ENCODE results near the gene RASA3. TPM values are rescaled to one million over a fixed set of nuclear protein-coding genes. Genes with fewer than 3 reads are reported as not detected.
"Not testable (repeated sequence)": the region's sequence is repeated elsewhere in the genome, so short reads cannot be mapped to it uniquely, and the experiment has no call there.

The RASA3 gene
- total RNA-seq, 1 donor from 2014 or later: 2.6 TPM

- H3K27me3 ChIP-seq (ENCODE audit: control insufficient read depth, insufficient read depth, low read length): no peaks in the 10 kb centered on the region
- TF ChIP-seq CTCF (IDR thresholded peaks at IDR 0.05; ENCODE audit: insufficient read depth, low read length, severe bottlenecking): no peak
- DNase-seq (ENCODE audit: low read depth): no peak
- no peak for FAIRE-seq
- no peaks in the 10 kb centered on the region for H3K36me3 ChIP-seq (ENCODE audit: control insufficient read depth, insufficient read depth, low read length)
- no peak overlapping the region for H3K4me3 ChIP-seq (ENCODE audit: low read depth, low read length)
Observed at GRCh38 chr13:114077099-114077932, 55.1 kb downstream of the RASA3 start.

GRCh38 chr13:114076329-114077090, 55.9 kb downstream of the RASA3 start:
- no peak for TF ChIP-seq CTCF (IDR thresholded peaks at IDR 0.05; ENCODE audit: insufficient read depth, low read length, severe bottlenecking)
- FAIRE-seq (peak; percentile 66), DNase-seq (ENCODE audit: low read depth) (no peak)
- Histone ChIP-seq H3K27me3 (ENCODE audit: control insufficient read depth, insufficient read depth, low read length) (no peaks in the 10 kb centered on the region), H3K36me3 (ENCODE audit: control insufficient read depth, insufficient read depth, low read length) (no peaks in the 10 kb centered on the region), H3K4me3 (ENCODE audit: low read depth, low read length) (no peak overlapping the region)

GRCh38 chr13:114075811-114076210, 56.6 kb downstream of the RASA3 start:
- H3K4me3 ChIP-seq (ENCODE audit: low read depth, low read length); DNase-seq (ENCODE audit: low read depth); H3K27me3 ChIP-seq (ENCODE audit: control insufficient read depth, insufficient read depth, low read length); FAIRE-seq; H3K36me3 ChIP-seq (ENCODE audit: control insufficient read depth, insufficient read depth, low read length): not testable (repeated sequence)

- FAIRE-seq: no peak
- Histone ChIP-seq H3K4me3 (ENCODE audit: low read depth, low read length) (no peak overlapping the region), H3K27me3 (ENCODE audit: control insufficient read depth, insufficient read depth, low read length) (no peaks in the 10 kb centered on the region), H3K36me3 (ENCODE audit: control insufficient read depth, insufficient read depth, low read length) (no peaks in the 10 kb centered on the region)
- TF ChIP-seq CTCF (IDR thresholded peaks at IDR 0.05; ENCODE audit: insufficient read depth, low read length, severe bottlenecking): no peak
- no peak for DNase-seq (ENCODE audit: low read depth)
Observed at GRCh38 chr13:114074671-114075315, 57.6 kb downstream of the RASA3 start.

GRCh38 chr13:114073881-114074612, 58.4 kb downstream of the RASA3 start:
- FAIRE-seq (no peak), DNase-seq (ENCODE audit: low read depth) (no peak)
- no peaks in the 10 kb centered on the region for H3K36me3 ChIP-seq (ENCODE audit: control insufficient read depth, insufficient read depth, low read length)
- no peak overlapping the region for H3K4me3 ChIP-seq (ENCODE audit: low read depth, low read length)
- no peaks in the 10 kb centered on the region for H3K27me3 ChIP-seq (ENCODE audit: control insufficient read depth, insufficient read depth, low read length)
- no peak for TF ChIP-seq CTCF (IDR thresholded peaks at IDR 0.05; ENCODE audit: insufficient read depth, low read length, severe bottlenecking)

All from bronchial epithelial cell (primary cell).